HepG2 (cell line): Measurements from ENCODE around the gene SMURF2. TPM values are rescaled to one million over a fixed set of nuclear protein-coding genes. Genes with fewer than 3 reads are reported as not detected.
A peak's percentile ranks its signal among the peaks of the same experiment; 100 is the strongest.

Experiments
- ARID3A ChIP-seq: IDR thresholded peaks from 2 replicates; pipeline ENCODE4 v1.6.1; 2012; ENCODE audit warnings: low read depth, low read length, improper control_type of control experiment
- EEA1 ChIP-seq: sonication (generic); formaldehyde crosslinking; IDR thresholded peaks from 2 replicates; pipeline ENCODE4 v1.5.1; 2020; ENCODE audit warnings: mild to moderate bottlenecking, missing genetic modification reagents, borderline replicate concordance
- EHMT2 ChIP-seq: fragments of 200-600 bp; sonication (generic); IDR thresholded peaks from 2 replicates; pipeline ENCODE4 v1.7.0; 2017; ENCODE audit warnings: antibody characterized with exemption, low read depth, low read length, borderline replicate concordance
- HNRNPK ChIP-seq: fragments of 200-400 bp; formaldehyde crosslinking; IDR thresholded peaks from 2 replicates; pipeline ENCODE4 v1.6.1; 2018; ENCODE audit warnings: low read length, low read depth, moderate library complexity, mild to moderate bottlenecking; ENCODE audit not compliant: poor library complexity, severe bottlenecking
- MAZ ChIP-seq, 2 experiments: sonication (generic) in 1 of 2; formaldehyde crosslinking in 1 of 2; IDR thresholded peaks; 2 replicates each; pipeline versions ENCODE4 v1.5.0 to v1.6.1; 2012 to 2020; ENCODE audit warnings: low read depth in 2 of 2, mild to moderate bottlenecking in 2 of 2, borderline replicate concordance in 1 of 2, improper control_type of control experiment in 1 of 2, low read length in 1 of 2, missing genetic modification reagents in 1 of 2, moderate library complexity in 1 of 2
- MED8 ChIP-seq: sonication (generic); formaldehyde crosslinking; IDR thresholded peaks from 2 replicates; pipeline ENCODE4 v1.8.1; 2023; ENCODE audit warnings: mild to moderate bottlenecking, missing genetic modification reagents; ENCODE audit not compliant: insufficient replicate concordance
- MLXIP ChIP-seq: sonication (generic); formaldehyde crosslinking; IDR thresholded peaks from 2 replicates; pipeline ENCODE4 v1.9.0; 2021; ENCODE audit warnings: missing genetic modification reagents, borderline replicate concordance
- MXD1 ChIP-seq: sonication (generic); formaldehyde crosslinking; IDR thresholded peaks from 2 replicates; pipeline ENCODE4 v1.4.0; 2020; ENCODE audit warnings: mild to moderate bottlenecking, missing genetic modification reagents
- PHF20 ChIP-seq: sonication (generic); formaldehyde crosslinking; IDR thresholded peaks from 2 replicates; pipeline ENCODE4 v1.5.0; 2020; ENCODE audit warnings: mild to moderate bottlenecking, missing genetic modification reagents
- REXO4 ChIP-seq: sonication (generic); formaldehyde crosslinking; IDR thresholded peaks from 2 replicates; pipeline ENCODE4 v1.8.0; 2022; ENCODE audit warnings: missing genetic modification reagents, mild to moderate bottlenecking, borderline replicate concordance
- ZNF296 ChIP-seq: sonication (generic); formaldehyde crosslinking; conservative IDR thresholded peaks from 2 replicates; pipeline ENCODE4 v1.5.0; 2020; ENCODE audit warnings: mild to moderate bottlenecking, missing genetic modification reagents
- ZNF556 ChIP-seq: sonication (generic); formaldehyde crosslinking; IDR thresholded peaks from 2 replicates; pipeline ENCODE4 v1.4.0; 2020; ENCODE audit warnings: mild to moderate bottlenecking, missing genetic modification reagents, borderline replicate concordance
- ZNF570 ChIP-seq: sonication (generic); formaldehyde crosslinking; IDR thresholded peaks from 2 replicates; pipeline ENCODE4 v1.4.0; 2020; ENCODE audit warnings: mild to moderate bottlenecking, missing genetic modification reagents, borderline replicate concordance
- ZNF704 ChIP-seq: sonication (generic); formaldehyde crosslinking; IDR thresholded peaks from 2 replicates; pipeline ENCODE4 v1.8.1; 2023; ENCODE audit warnings: mild to moderate bottlenecking, inconsistent platforms, moderate library complexity, missing genetic modification reagents, borderline replicate concordance
- polyA plus RNA-seq, 8 experiments: library from polyadenylated mRNA; depleted of rRNA in 3 of 8; stranded (reverse) in 7 of 8; unstranded in 1 of 8; fragments of >200 nt; fragmentation: Illumina TruSeq in 4 of 8; extraction: Trizol in 4 of 8; gene quantifications; 2 replicates each; pipeline versions ENCODE4 v1.2.1 to v1.2.3, GENCODE V29; 2011 to 2016; ENCODE audit warnings: low read depth in 4 of 8, missing spikeins in 1 of 8, mixed read lengths in 1 of 8; ENCODE audit not compliant: insufficient read depth in 1 of 8
- total RNA-seq, 5 experiments: library from RNA; depleted of rRNA; stranded (reverse); fragments of >200 nt; fragmentation: Illumina TruSeq; extraction: Trizol; gene quantifications; 2 replicates each; pipeline ENCODE4 v1.2.3, GENCODE V29; 2016; ENCODE audit warnings: low read depth in 1 of 5
- TF ChIP-seq, protein P1 (sequence below): sonication (generic); formaldehyde crosslinking; IDR thresholded peaks from 2 replicates; pipeline ENCODE4 v1.8.0; 2022; ENCODE audit warnings: missing genetic modification reagents, mild to moderate bottlenecking, inconsistent platforms, borderline replicate concordance
- TF ChIP-seq, protein P2 (sequence below): sonication (generic); formaldehyde crosslinking; IDR thresholded peaks from 2 replicates; pipeline ENCODE4 v1.4.0; 2020; ENCODE audit warnings: mild to moderate bottlenecking, missing genetic modification reagents, borderline replicate concordance

The SMURF2 gene
- total and polyA plus RNA-seq, 2 of the 13 experiments (the other 11 are each of a cell fraction or from before 2014, with no cell fraction given) = 14.9 to 24.3 TPM

GRCh38 chr17:64496786-64497564 is 165.1 kb downstream of the SMURF2 start, which contains the start of gene POLG2 (continued):
- TF ChIP-seq MLXIP (CRISPR knock-in tag) (no peak), ARID3A (no peak), ZNF296 (CRISPR knock-in tag) (peak; percentile 40; the same call in 1 of the 2 replicates), EHMT2 (no peak), EEA1 (CRISPR knock-in tag) (peak; percentile 95; the same call in 1 of the 2 replicates), MED8 (CRISPR knock-in tag) (peak; percentile 93), ZNF704 (peak; percentile 85), PHF20 (CRISPR knock-in tag) (peak; percentile 82), REXO4 (0 out of 2 replicates have a peak, but pooled peaks have one; percentile 31), ZNF556 (CRISPR knock-in tag) (peak; percentile 70; the same call in 1 of the 2 replicates), HNRNPK (peak; percentile 41), MAZ (IDR thresholded peaks at IDR 0.05; ENCODE audit: borderline replicate concordance, low read depth, low read length) (peak; percentile 91; the same call in 1 of the 2 replicates), MAZ (CRISPR knock-in tag; IDR thresholded peaks at IDR 0.05; ENCODE audit: low read depth) (peak; percentile 52; the same call in 1 of the 2 replicates), ZNF570 (CRISPR knock-in tag) (0 out of 2 replicates have a peak, but pooled peaks have one; percentile 50), MXD1 (CRISPR knock-in tag) (peak; percentile 94)
- TF ChIP-seq, protein P1, sequence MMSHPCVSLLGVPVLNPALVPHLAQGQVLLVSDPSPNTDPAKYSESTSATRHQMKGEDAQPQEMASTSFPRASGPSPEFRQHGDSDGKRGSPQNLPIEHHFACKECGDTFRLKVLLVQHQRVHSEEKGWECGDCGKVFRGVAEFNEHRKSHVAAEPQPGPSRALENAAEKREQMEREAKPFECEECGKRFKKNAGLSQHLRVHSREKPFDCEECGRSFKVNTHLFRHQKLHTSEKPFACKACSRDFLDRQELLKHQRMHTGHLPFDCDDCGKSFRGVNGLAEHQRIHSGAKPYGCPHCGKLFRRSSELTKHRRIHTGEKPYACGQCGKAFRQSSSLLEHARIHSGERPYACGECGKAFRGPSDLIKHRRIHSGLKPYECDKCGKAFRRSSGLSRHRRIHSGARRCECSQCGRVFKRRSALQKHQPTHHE (CRISPR knock-in tag) = peak; percentile 93
- TF ChIP-seq, protein P2, sequence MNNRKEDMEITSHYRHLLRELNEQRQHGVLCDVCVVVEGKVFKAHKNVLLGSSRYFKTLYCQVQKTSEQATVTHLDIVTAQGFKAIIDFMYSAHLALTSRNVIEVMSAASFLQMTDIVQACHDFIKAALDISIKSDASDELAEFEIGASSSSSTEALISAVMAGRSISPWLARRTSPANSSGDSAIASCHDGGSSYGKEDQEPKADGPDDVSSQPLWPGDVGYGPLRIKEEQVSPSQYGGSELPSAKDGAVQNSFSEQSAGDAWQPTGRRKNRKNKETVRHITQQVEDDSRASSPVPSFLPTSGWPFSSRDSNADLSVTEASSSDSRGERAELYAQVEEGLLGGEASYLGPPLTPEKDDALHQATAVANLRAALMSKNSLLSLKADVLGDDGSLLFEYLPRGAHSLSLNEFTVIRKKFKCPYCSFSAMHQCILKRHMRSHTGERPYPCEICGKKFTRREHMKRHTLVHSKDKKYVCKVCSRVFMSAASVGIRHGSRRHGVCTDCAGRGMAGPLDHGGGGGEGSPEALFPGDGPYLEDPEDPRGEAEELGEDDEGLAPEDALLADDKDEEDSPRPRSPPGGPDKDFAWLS = 0 out of 2 replicates have a peak, but pooled peaks have one; percentile 55
